D721Med (cell line): ENCODE measurements around the gene RETREG1.
"Not testable (repeated sequence)": the region's sequence is repeated elsewhere in the genome, so short reads cannot be mapped to it uniquely, and the experiment has no call there.

ENCODE experiments used
- DNase-seq: peaks from one replicate; pipeline ENCODE4 v3.0.0; 2011; ENCODE audit warnings: low spot score; ENCODE audit not compliant: insufficient read length
- FAIRE-seq: peaks from 2 replicates; lab custom pipeline; 2011; peaks lifted over from hg19 to GRCh38; lab: Jason Lieb, UNC
- CTCF ChIP-seq: IDR thresholded peaks from 2 replicates; pipeline ENCODE4 v1.5.1; 2012; ENCODE audit warnings: mild to moderate bottlenecking, control low read depth; ENCODE audit not compliant: insufficient read depth; ENCODE audit errors: missing control alignments

The RETREG1 gene

GRCh38 chr5:16482891-16483290 is 133.9 kb downstream of the RETREG1 start:
- no peak for DNase-seq
- no peak for FAIRE-seq
- TF ChIP-seq CTCF = no peak

- DNase-seq = no peak
- no peak for TF ChIP-seq CTCF
- no peak for FAIRE-seq
Measured at GRCh38 chr5:16480821-16481538, 135.8 kb downstream of the RETREG1 start.

GRCh38 chr5:16480144-16480543 is 136.7 kb downstream of the RETREG1 start:
- FAIRE-seq (no peak), DNase-seq (no peak)
- TF ChIP-seq CTCF = no peak

- no peak for TF ChIP-seq CTCF
- no peak for FAIRE-seq
- no peak for DNase-seq
Measured at GRCh38 chr5:16477541-16477940, 139.3 kb downstream of the RETREG1 start.

- not testable (repeated sequence) for DNase-seq, FAIRE-seq
Measured at GRCh38 chr5:16476417-16476816, 140.4 kb downstream of the RETREG1 start.

GRCh38 chr5:16471387-16471786 is 145.4 kb downstream of the RETREG1 start:
- TF ChIP-seq CTCF = no peak
- FAIRE-seq (no peak), DNase-seq (no peak)

GRCh38 chr5:16467363-16468219 is 149.2 kb downstream of the RETREG1 start:
- DNase-seq (no peak), FAIRE-seq (no peak)
- TF ChIP-seq CTCF = no peak
